Ovary (tissue), 9 donors: ENCODE measurements around the gene ABI3. TPM values are rescaled to one million over a fixed set of nuclear protein-coding genes. Genes with fewer than 3 reads are reported as not detected.

Experiments
- DNase-seq, 5 donors: peaks; one replicate each; pipeline ENCODE4 v3.0.0-alpha.2; 2019 to 2020
- H3K27ac ChIP-seq, 2 donors: fragments of 200-600 bp; one replicate each; pipeline versions ENCODE4 v1.5.1 to v1.8.0; 2019 to 2022
- H3K27me3 ChIP-seq: fragments of 200-600 bp; one replicate; pipeline ENCODE4 v1.8.0; 2022
- H3K36me3 ChIP-seq: fragments of 200-600 bp; sonication (generic); one replicate; pipeline ENCODE4 v1.5.1; 2019
- H3K4me1 ChIP-seq: one replicate; pipeline ENCODE4 v1.8.1; 2013; ENCODE audit warnings: mild to moderate bottlenecking, moderate library complexity; ENCODE audit not compliant: insufficient read depth
- H3K4me3 ChIP-seq: fragments of 200-600 bp; sonication (generic); one replicate; pipeline ENCODE4 v1.5.1; 2017
- H3K9me3 ChIP-seq, 2 donors: fragments of 200-600 bp in 1 of 2; sonication (generic) in 1 of 2; one replicate each; pipeline versions ENCODE4 v1.5.1 to v1.8.1; 2013 to 2019; ENCODE audit warnings: mild to moderate bottlenecking in 1 of 2, moderate library complexity in 1 of 2
- CTCF ChIP-seq, 3 donors: fragments of 450-650 bp in 2 of 3; fragments of 200-600 bp in 1 of 3; IDR thresholded peaks; one replicate each; pipeline versions ENCODE4 v1.5.1 to v1.8.0; 2016 to 2022; ENCODE audit warnings: antibody characterized with exemption in 3 of 3, mild to moderate bottlenecking in 1 of 3
- EP300 ChIP-seq: sonication (generic); formaldehyde crosslinking; IDR thresholded peaks from one replicate; pipeline ENCODE4 v1.6.1; 2017; ENCODE audit warnings: antibody characterized with exemption
- POLR2A ChIP-seq: fragments of 450-650 bp; IDR thresholded peaks from one replicate; pipeline ENCODE4 v1.6.1; 2017; ENCODE audit warnings: antibody characterized with exemption, mild to moderate bottlenecking, moderate library complexity
- WGBS, 3 donors: extraction: QIAGEN DNeasy Blood & Tissue Kit in 1 of 3; methylation state at CpG; one replicate each; pipeline versions ENCODE4 v1.1.5 to v1.1.7; 2013 to 2017; 5-methylcytosine and 5-hydroxymethylcytosine counted together
- intact Hi-C, 4 donors: fragments of 100-400 bp; cut with DNase I; formaldehyde crosslinking; loops; one replicate each; pipeline versions ENCODE4 v1.11.0 to v1.15.1; 2022 to 2023
- polyA plus RNA-seq, 2 donors: library from polyadenylated mRNA; stranded (reverse); fragments of 200-250 nt in 1 of 2; fragments of 350-450 nt in 1 of 2; fragmentation: Illumina TruSeq in 1 of 2; extraction: RNeasy Lipid Tissue Mini Kit (QIAGEN cat#74804) in 1 of 2; gene quantifications; one replicate each; pipeline ENCODE4 v1.2.3, GENCODE V29; 2013 to 2014
- total RNA-seq, 7 donors: library from RNA; depleted of rRNA in 2 of 7; stranded (reverse); fragments of >200 nt in 2 of 7; fragmentation: NEBNext Ultra II Directional in 3 of 7; extraction: Animal tissue kit (Norgen Biotek cat#: 25700) in 3 of 7; gene quantifications; one replicate each; pipeline versions ENCODE4 v1.1.0 to v1.2.4, GENCODE V29; 2016 to 2023
- donor health status: DM: no; HTN: no; CAD: no; lungs with moderate emphysema.
- donor health status: DM: no; HTN: no; CAD: no.
- donor health status: Bipolar disorder and iron deficiency.
- donor health status: DM: yes; HTN: yes; CAD: no.
- donor health status: DM: no; HTN: no; CAD: no.
- donor health status: DM: yes; HTN: yes; CAD: no.

The ABI3 gene
- total and polyA plus RNA-seq, 9 donors, result 2.3 to 6.7 (median 4.4) TPM

GRCh38 chr17:49187301-49187700, 23.2 kb upstream of the ABI3 start:
- intact Hi-C loops, result no loop called here
- no peaks in the 10 kb centered on the region for H3K36me3 ChIP-seq
- DNase-seq, result no peak
- H3K27ac ChIP-seq, result no peak overlapping the region
- no peaks in the 10 kb centered on the region for H3K4me1 ChIP-seq
- WGBS, 3 donors, result 92 to 97% (median 93%) methylated on average over 3 of the region's 3 CpGs
- H3K9me3 ChIP-seq, result no peaks in the 10 kb centered on the region
- no peaks in the 10 kb centered on the region for H3K27me3 ChIP-seq
- no peak overlapping the region for H3K4me3 ChIP-seq
- TF ChIP-seq POLR2A, result no peak
- TF ChIP-seq CTCF (IDR thresholded peaks at IDR 0.05), result no peak
- TF ChIP-seq EP300, result no peak

GRCh38 chr17:49190932-49191331, 19.6 kb upstream of the ABI3 start:
- no peak overlapping the region for H3K4me3 ChIP-seq
- DNase-seq, result peak in 1 of 5 donors; percentile 27
- intact Hi-C loops, result no loop called here
- no peaks in the 10 kb centered on the region for H3K27me3 ChIP-seq
- TF ChIP-seq CTCF (IDR thresholded peaks at IDR 0.05) (no peak), EP300 (no peak), POLR2A (no peak)
- no peaks in the 10 kb centered on the region for H3K9me3 ChIP-seq
- H3K36me3 ChIP-seq, result no peaks in the 10 kb centered on the region
- WGBS, 3 donors, result 59 to 69% (median 68%) methylated on average over 4 of the region's 4 CpGs
- H3K4me1 ChIP-seq, result no peaks in the 10 kb centered on the region
- H3K27ac ChIP-seq, result no peak overlapping the region

GRCh38 chr17:49191409-49191916, 19.0 kb upstream of the ABI3 start:
- Histone ChIP-seq H3K4me1 (no peaks in the 10 kb centered on the region), H3K36me3 (no peaks in the 10 kb centered on the region), H3K4me3 (peak overlapping the region; percentile 83), H3K27ac (peak overlapping the region; percentile 98 to 99), H3K9me3 (no peaks in the 10 kb centered on the region), H3K27me3 (no peaks in the 10 kb centered on the region)
- WGBS, 3 donors, result 3 to 6% (median 5%) methylated on average over 8 of the region's 8 CpGs
- DNase-seq, result no peak
- intact Hi-C loops, result no loop called here
- TF ChIP-seq CTCF (IDR thresholded peaks at IDR 0.05), result no peak
- no peak for TF ChIP-seq EP300
- TF ChIP-seq POLR2A, result no peak

GRCh38 chr17:49191917-49192741, 18.4 kb upstream of the ABI3 start:
- 0% methylated on average over 53 of the region's 53 CpGs for WGBS, 3 donors
- Histone ChIP-seq H3K27me3 (no peaks in the 10 kb centered on the region), H3K36me3 (no peaks in the 10 kb centered on the region), H3K27ac (peak overlapping the region; percentile 98 to 99), H3K4me3 (peak overlapping the region; percentile 83), H3K9me3 (no peaks in the 10 kb centered on the region), H3K4me1 (no peaks in the 10 kb centered on the region)
- intact Hi-C loops, result no loop called here
- peak; percentile 89 to 95 (median 91) for DNase-seq
- TF ChIP-seq EP300, result no peak
- peak; percentile 45 for TF ChIP-seq POLR2A
- peak in 2 of 3 donors; percentile 16 to 38 for TF ChIP-seq CTCF (IDR thresholded peaks at IDR 0.05)
